Measurements from ENCODE around the gene BAIAP2.
A peak's percentile ranks its signal among the peaks of the same experiment; 100 is the strongest.
"Not testable (repeated sequence)": the region's sequence is repeated elsewhere in the genome, so short reads cannot be mapped to it uniquely, and the experiment has no call there.

BAIAP2 gene

GRCh38 chr17:81022344-81022676 is 12.6 kb upstream of the BAIAP2 start:
- DNase-seq, result no peak

- no peak for DNase-seq
These were observed 9.7 kb upstream of the BAIAP2 start for GRCh38 chr17:81025065-81025740.

GRCh38 chr17:81025741-81026129 is 9.2 kb upstream of the BAIAP2 start:
- no peak for DNase-seq

DNA sequence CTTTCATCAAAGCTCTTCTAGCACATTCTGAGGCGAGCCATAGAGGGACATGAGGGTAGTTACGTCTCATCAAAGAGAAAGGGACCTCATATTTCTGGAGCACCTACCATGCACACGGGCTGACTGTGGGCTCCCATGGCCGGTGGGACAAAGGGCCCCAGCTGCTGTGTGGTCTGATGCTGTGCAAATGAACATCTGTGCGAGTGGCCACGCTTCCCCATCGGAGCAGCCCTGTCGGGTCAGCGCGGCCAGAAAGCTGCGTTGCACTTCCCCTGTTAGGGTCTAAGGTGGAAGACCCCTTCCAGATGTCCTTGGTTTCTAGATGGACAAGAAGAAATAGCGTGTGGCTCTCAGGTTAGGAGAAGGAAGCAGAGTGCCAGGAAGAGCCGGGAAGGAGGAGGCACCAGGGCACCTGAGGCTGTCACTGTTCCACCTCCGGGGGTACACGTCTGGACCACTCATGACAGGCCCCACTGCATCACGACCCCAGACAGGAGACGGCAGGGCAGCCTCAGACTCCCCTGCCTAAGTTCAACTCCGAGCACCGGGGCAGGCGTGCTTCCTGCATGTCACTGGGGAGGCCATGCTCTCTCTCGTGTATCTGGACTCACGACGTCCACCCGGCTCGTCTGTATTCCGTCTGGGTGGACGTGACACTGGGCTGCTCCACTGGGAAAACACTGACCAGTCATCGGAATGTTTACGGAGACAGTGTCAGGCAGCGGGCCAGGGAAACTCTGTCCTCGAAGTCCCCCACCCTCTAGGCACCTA is 8.5 kb upstream of the BAIAP2 start:
- no peak for DNase-seq

GRCh38 chr17:81027038-81027437 is 7.9 kb upstream of the BAIAP2 start:
- DNase-seq, result no peak

DNA sequence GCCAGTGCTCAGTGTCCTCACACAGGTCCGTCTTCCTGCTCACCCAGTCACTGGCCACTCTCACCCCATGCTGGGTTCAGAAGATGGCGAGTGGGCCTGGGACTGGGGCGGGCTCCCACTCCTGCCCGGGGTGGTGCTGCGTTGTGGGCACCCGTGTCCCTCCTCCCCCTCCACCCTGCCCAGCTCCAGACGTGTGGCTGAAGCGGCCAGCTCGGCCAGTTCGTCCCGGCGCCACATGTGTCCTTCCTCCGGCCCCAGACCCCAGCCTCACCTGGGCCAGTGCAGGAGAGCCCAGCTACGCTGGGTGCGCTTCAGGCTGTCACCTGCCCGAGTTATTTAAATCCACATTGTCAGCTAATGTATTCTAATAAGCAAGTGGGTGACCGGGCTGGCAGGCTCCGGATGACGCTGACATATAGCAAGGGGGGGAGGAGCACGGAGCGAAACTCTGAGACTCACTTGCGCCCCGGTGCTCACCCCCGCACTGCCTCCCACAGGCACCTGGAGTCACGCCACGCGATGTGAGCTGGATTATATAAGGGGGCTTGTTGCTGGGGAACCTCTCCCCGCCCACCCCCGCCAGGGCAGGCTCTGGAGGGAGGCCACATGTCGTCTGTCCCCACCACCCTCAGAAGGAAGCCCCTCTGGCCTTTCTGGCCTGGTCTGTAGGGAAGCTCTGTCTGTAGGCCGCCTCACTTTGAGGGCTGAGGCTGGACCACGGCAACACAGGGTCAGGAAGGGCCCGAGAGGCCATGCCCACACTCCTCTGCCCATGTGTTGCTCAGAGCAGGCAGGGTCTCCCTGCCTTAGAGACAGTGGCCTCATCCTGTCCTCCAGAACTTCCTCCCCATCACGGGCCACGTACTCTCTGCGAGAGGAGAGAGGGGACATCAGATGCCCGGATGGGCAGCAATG is 7.1 kb upstream of the BAIAP2 start:
- DNase-seq, result no peak

GRCh38 chr17:81028506-81028858 is 6.5 kb upstream of the BAIAP2 start:
- no peak for DNase-seq

- DNase-seq, result no peak
These were observed 5.1 kb upstream of the BAIAP2 start for GRCh38 chr17:81029859-81030258.

GRCh38 chr17:81030312-81030711 is 4.6 kb upstream of the BAIAP2 start:
- DNase-seq, result not testable (repeated sequence)

- no peak for DNase-seq
These were observed 4.0 kb upstream of the BAIAP2 start for GRCh38 chr17:81030741-81031565.

DNA sequence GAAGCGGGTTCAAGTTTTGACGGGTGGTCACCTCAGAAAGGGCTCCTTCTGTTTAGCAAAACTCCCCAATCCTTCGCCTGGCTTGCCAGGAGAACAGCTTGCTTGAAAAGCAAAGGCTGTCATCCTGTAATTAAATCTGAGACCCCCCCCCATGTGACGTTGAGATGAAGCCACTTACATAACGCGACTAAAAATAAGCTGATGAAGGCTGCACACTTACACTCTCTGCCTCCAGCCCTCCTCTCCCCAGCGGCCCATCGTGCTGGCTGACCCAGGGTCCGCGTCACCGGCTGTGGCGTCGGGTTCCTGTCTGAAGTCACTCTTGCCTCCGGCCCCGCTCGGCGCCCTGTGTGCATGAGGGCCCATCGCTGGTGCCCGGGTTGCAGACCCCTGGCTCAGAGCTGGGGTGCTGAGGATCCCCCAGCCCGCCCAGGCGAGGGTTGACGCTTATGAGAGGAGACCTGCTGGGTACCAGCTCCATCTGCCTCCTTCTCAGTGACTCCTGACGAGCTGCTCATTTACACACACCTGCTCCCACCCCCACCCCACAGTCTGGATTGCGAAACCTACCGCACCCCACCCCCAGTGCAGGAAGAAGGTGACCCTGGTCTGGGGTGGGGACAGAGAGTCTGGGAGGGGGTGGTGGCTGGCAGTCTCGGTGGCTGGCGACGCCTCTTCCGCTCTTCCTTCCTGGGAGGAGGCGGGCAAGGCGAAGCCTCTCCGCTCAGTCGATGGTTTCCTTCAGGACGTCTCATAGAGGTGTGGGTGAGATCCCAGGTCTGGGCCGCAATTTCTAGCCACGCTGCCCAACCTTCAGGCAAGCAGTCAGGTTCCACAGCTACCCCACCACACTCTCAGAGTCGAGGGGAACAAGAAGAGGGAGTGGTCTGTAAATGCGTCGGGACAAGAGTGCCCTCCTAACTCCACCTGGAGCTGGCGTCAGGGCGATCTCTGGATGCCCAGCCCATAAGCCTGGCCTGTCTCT is 3.1 kb upstream of the BAIAP2 start:
- peak; percentile 39 for DNase-seq

GRCh38 chr17:81032641-81033480 is 2.1 kb upstream of the BAIAP2 start:
- DNase-seq, result peak; percentile 25

DNA sequence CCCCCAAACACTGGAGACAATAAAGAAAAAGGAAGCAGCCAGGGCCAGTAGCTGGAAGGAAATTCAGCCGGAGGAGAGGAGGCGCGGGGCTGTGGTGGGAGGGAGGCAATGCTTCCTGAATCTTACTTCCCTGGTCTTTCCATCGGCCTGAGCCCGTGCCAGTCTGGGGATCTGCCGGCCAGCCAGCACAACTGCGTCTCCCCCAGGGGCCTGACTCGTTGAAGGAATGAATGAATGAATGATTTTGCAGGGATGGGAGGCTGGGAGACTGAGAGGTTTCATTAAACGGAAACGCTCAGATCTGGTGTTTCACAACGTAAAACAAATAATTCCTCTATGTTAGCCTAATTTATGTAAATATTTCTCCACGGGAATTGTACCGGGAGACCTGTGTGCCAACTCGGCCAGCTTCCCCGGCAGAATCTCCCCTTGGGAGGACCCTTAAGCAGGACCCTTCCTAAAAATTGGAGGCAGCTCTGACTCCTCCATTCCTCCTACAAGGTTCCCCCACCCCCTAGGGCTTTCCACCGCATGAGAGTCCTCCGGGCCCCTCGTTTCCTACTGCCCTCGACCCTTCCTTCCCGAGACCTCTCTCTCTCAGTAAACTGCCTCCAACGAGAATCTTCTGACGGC is 1.3 kb upstream of the BAIAP2 start:
- DNase-seq, result no peak

GRCh38 chr17:81034168-81034777 is 678 bp upstream of the BAIAP2 start:
- DNase-seq, result no peak

DNA sequence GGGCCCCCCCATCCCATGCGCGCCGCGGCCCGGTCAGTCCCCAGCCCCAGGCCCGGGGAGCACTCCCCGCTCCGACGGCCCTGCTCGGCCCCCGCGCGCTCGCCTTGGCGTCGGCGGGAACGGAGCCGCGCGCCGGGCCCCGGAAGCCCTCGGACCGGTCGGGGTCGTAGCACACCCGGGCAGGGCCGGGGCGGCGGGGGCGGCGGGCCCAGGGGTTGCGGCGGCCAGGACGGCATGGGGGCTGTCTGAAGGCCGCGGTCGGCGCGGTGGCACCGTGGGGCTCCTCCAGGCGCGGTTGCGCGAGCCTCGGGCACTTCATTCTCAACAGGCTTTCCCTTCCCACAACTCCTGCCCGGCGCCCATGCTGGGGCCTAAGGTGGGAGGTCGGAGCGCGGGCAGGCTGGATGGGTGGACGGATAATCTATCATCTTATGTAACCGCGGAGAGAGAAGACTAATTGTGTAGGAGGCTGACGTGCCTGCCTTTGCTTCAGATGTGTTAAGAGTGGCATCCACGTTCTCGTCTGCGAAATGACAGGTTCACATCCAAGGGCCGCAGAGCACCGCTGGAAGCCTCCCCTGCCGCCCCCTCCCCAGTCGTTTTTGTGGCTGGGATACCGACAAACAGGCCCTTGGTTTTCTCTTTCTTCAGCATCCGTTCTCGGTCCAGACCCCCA is 708 bp downstream of the BAIAP2 start:
- no peak for DNase-seq

GRCh38 chr17:81036197-81036941 is 1.4 kb downstream of the BAIAP2 start:
- DNase-seq, result peak; percentile 23

GRCh38 chr17:81037026-81037797 is 2.3 kb downstream of the BAIAP2 start:
- no peak for DNase-seq

Measured in NCI-H1694 treated with DMSO at 0.1 percent for 48 hours (cell line).